ENCODE data around the gene OSBPL5. TPM values are rescaled to one million over a fixed set of nuclear protein-coding genes. Genes with fewer than 3 reads are reported as not detected.

OSBPL5 gene
- total and polyA plus RNA-seq, 5 donors, result 10.3 to 19.1 (median 15.2) TPM

DNA sequence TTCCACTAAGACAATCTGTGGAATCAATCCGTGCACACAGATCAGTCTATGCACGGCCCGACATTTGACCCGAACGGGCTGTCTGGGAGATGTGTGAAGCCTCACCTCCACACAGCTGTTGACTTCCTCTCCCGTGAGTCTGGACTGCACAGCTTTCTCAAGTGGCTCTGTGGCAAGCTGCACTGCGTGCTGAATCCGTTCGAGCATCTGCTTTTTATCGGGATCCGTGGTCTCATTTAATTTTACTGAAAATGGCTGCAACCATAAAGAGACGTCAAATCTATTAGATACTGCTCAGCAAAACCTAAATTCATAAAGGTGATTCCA, 127.2 kb downstream of the OSBPL5 start:
- Histone ChIP-seq H3K4me1 (ENCODE audit: control insufficient read depth, insufficient read depth, low read length) (peaks cover under 1% of the 10 kb centered on the region), H3K9me3 (ENCODE audit: control insufficient read depth, low read length) (no peaks in the 10 kb centered on the region), H3K4me3 (ENCODE audit: low read length) (no peak overlapping the region), H3K27me3 (ENCODE audit: control insufficient read depth, insufficient read depth) (no peaks in the 10 kb centered on the region), H3K27ac (ENCODE audit: low read length) (no peak overlapping the region)
- peak in 1 of 3 donors; percentile 52 for DNase-seq
- intact Hi-C loops (cut with DNase I), result loop anchor here (2.0 to 10.0 kb wide), 4 partner anchors 53 to 179 kb away; partner anchors contain the start of gene MRGPRG (in 3 of the 4)
- ATAC-seq, result no peak
- 89% methylated on average over 12 of the region's 12 CpGs for WGBS

Other genes starting within 250 kb of the OSBPL5 start
- 1 to 10 TPM in 1 of 4 donors, under 1 TPM in 2, not detected in 1; 0.57 to 2.1 (median 0.74) TPM for gene PHLDA2, start 235.9 kb downstream of the OSBPL5 start, total RNA-seq
- 2.0 TPM for gene PHLDA2, start 235.9 kb downstream of the OSBPL5 start, polyA plus RNA-seq
- gene NAP1L4, start 173.0 kb downstream of the OSBPL5 start, total RNA-seq, result 100 to 1,000 TPM; 147 to 188 (median 159) TPM
- gene NAP1L4, start 173.0 kb downstream of the OSBPL5 start, polyA plus RNA-seq, result 132 TPM
- 10 to 100 TPM; 14.4 to 18.8 (median 16.5) TPM for gene CARS1, start 107.9 kb downstream of the OSBPL5 start, total RNA-seq
- 10.8 TPM for gene CARS1, start 107.9 kb downstream of the OSBPL5 start, polyA plus RNA-seq
- not detected for gene MRGPRG, start 53.5 kb upstream of the OSBPL5 start, total RNA-seq
- not detected for gene MRGPRG, start 53.5 kb upstream of the OSBPL5 start, polyA plus RNA-seq
- gene MRGPRE, start 67.1 kb upstream of the OSBPL5 start, total RNA-seq, result under 1 TPM in 3 of 4 donors, not detected in 1; 0.28 to 0.43 (median 0.38) TPM
- gene MRGPRE, start 67.1 kb upstream of the OSBPL5 start, polyA plus RNA-seq, result 0.11 TPM
- 10 to 100 TPM; 10.5 to 13.9 (median 12.6) TPM for gene ZNF195, start 213.8 kb upstream of the OSBPL5 start, total RNA-seq
- 6.9 TPM for gene ZNF195, start 213.8 kb upstream of the OSBPL5 start, polyA plus RNA-seq

All from right cardiac atrium (tissue), 5 donors.